K562 (cell line): Measurements from ENCODE around the gene USP48. TPM values are rescaled to one million over a fixed set of nuclear protein-coding genes. Genes with fewer than 3 reads are reported as not detected.

Experiments used
- ATAC-seq: fragments of 200-7000 bp; cut with Tn5 transposase; 3 replicates; pipeline ENCODE4 v1.9.1; 2020; ENCODE audit warnings: moderate library complexity
- BruUV-seq: library from RNA; stranded (reverse); fragments of 400-500 nt; replicated peaks from 2 replicates; lab custom pipeline; 2021; lab: Mats Ljungman, UMichigan
- CTCF ChIA-PET: fragments of 300-600 bp; formaldehyde crosslinking; extraction: SDS; loops from one replicate; lab custom pipeline; 2021; ENCODE audit warnings: low intra/inter-chr PET ratio; lab: Yijun Ruan, JAX
- POLR2A ChIA-PET: fragments of 300-600, 350-650 bp; sonication (Branson Sonifier 250); formaldehyde crosslinking; extraction: SDS; loops from one replicate; lab custom pipeline; 2021; ENCODE audit warnings: antibody characterized with exemption, inconsistent platforms; lab: Yijun Ruan, JAX
- DNase-seq, 4 experiments: peaks; one replicate each; pipeline versions ENCODE4 v3.0.0 to v3.0.0-alpha.2; 2011 to 2018; ENCODE audit warnings: low spot score in 3 of 4, mixed read lengths in 3 of 4; ENCODE audit errors: extremely low read depth in 1 of 4
- FAIRE-seq: peaks from 2 replicates; lab custom pipeline; 2011; peaks lifted over from hg19 to GRCh38; lab: Jason Lieb, UNC
- H2AFZ ChIP-seq: 2 replicates; pipeline ENCODE4 v1.6.0; 2011; ENCODE audit warnings: low read depth, low read length, control low read depth, inconsistent platforms
- H3K27ac ChIP-seq: fragments of 200-600 bp; 3 replicates; pipeline ENCODE4 v1.8.0; 2011; ENCODE audit warnings: low read depth, mild to moderate bottlenecking, control low read depth, inconsistent platforms, low read length, moderate library complexity, mixed read lengths; ENCODE audit errors: extremely low read depth
- H3K27me3 ChIP-seq, 2 experiments: fragments of 300-600 bp in 1 of 2; 2 replicates in 1 of 2; 3 replicates in 1 of 2; pipeline versions ENCODE4 v1.6.0 to v1.8.0; 2011; ENCODE audit warnings: inconsistent platforms in 2 of 2, low read length in 2 of 2, mild to moderate bottlenecking in 1 of 2, mixed read lengths in 1 of 2, moderate library complexity in 1 of 2; ENCODE audit not compliant: control insufficient read depth in 2 of 2, insufficient read depth in 2 of 2
- H3K36me3 ChIP-seq: fragments of 300-600 bp; 3 replicates; pipeline ENCODE4 v1.8.0; 2011; ENCODE audit warnings: mild to moderate bottlenecking, low read length, inconsistent platforms; ENCODE audit not compliant: control insufficient read depth, insufficient read depth
- H3K4me1 ChIP-seq, 2 experiments: fragments of 200-600 bp in 1 of 2; replicated peaks in 1 of 2; 2 replicates in 1 of 2; 3 replicates in 1 of 2; pipeline versions ENCODE4 v1.5.1 to v1.8.0; 2011; ENCODE audit warnings: inconsistent platforms in 2 of 2, low read length in 2 of 2, mild to moderate bottlenecking in 1 of 2, mixed read lengths in 1 of 2, moderate library complexity in 1 of 2; ENCODE audit not compliant: control insufficient read depth in 2 of 2, insufficient read depth in 2 of 2
- H3K4me2 ChIP-seq: 2 replicates; pipeline ENCODE4 v1.6.1; 2011; ENCODE audit warnings: low read length, control low read depth, inconsistent platforms, mixed read lengths; ENCODE audit not compliant: insufficient read depth
- H3K4me3 ChIP-seq: fragments of 200-600 bp; sonication (generic), shearing (Covaris generic); 2 replicates; pipeline ENCODE4 v1.5.1; 2016; ENCODE audit warnings: control low read depth, inconsistent platforms
- H3K79me2 ChIP-seq: fragments of 200-600 bp; 3 replicates; pipeline ENCODE4 v1.8.0; 2011; ENCODE audit warnings: low read length, inconsistent platforms; ENCODE audit not compliant: control insufficient read depth, insufficient read depth
- H3K9ac ChIP-seq, 2 experiments: 2 replicates each; pipeline versions ENCODE4 v1.6.0 to v1.6.1; 2011; ENCODE audit warnings: low read depth in 2 of 2, low read length in 2 of 2, control low read depth in 1 of 2, inconsistent platforms in 1 of 2, mild to moderate bottlenecking in 1 of 2, mixed read lengths in 1 of 2; ENCODE audit not compliant: insufficient read depth in 1 of 2
- H3K9me1 ChIP-seq: one replicate; pipeline ENCODE4 v1.6.0; 2011; ENCODE audit warnings: inconsistent platforms, mild to moderate bottlenecking, low read length, moderate library complexity; ENCODE audit not compliant: control insufficient read depth, insufficient read depth
- H3K9me3 ChIP-seq: replicated peaks from 2 replicates; pipeline ENCODE4 v1.5.1; 2011; ENCODE audit warnings: low read depth, low read length, inconsistent platforms; ENCODE audit not compliant: control insufficient read depth, insufficient read depth
- H4K20me1 ChIP-seq: replicated peaks from 2 replicates; pipeline ENCODE4 v1.6.1; 2011; ENCODE audit warnings: low read length, inconsistent platforms, mixed read lengths; ENCODE audit not compliant: control insufficient read depth, insufficient read depth
- ATF1 ChIP-seq, 2 experiments: fragments of 450-650 bp in 1 of 2; IDR thresholded peaks; 2 replicates each; pipeline ENCODE4 v1.6.1; 2016; ENCODE audit warnings: missing compliant biosample characterization in 1 of 2, missing genetic modification characterization in 1 of 2
- BCOR ChIP-seq: fragments of 450-650 bp; IDR thresholded peaks from 2 replicates; pipeline ENCODE4 v1.6.1; 2016
- KDM1A ChIP-seq, 2 experiments: fragments of 450-650 bp; IDR thresholded peaks; 2 replicates each; pipeline ENCODE4 v1.6.1; 2016; ENCODE audit warnings: mild to moderate bottlenecking in 2 of 2
- MCM5 ChIP-seq: fragments of 450-650 bp; IDR thresholded peaks from 2 replicates; pipeline ENCODE4 v1.6.1; 2016; ENCODE audit warnings: low read depth
- RBM25 ChIP-seq: fragments of 200-400 bp; formaldehyde crosslinking; IDR thresholded peaks from 2 replicates; pipeline ENCODE4 v1.6.1; 2018; ENCODE audit warnings: low read length, low read depth, moderate library complexity; ENCODE audit not compliant: severe bottlenecking
- RCOR1 ChIP-seq, 2 experiments: IDR thresholded peaks; 2 replicates each; pipeline ENCODE4 v1.6.1; 2012; ENCODE audit warnings: low read depth in 2 of 2, low read length in 2 of 2, borderline replicate concordance in 1 of 2, improper control_type of control experiment in 1 of 2
- ZBTB33 ChIP-seq: sonication (generic); formaldehyde crosslinking; IDR thresholded peaks from 2 replicates; pipeline ENCODE4 v1.8.1; 2023; ENCODE audit warnings: mild to moderate bottlenecking, missing genetic modification reagents
- ZBTB7A ChIP-seq: IDR thresholded peaks from 2 replicates; pipeline ENCODE4 v1.6.1; 2011; ENCODE audit warnings: low read depth, mild to moderate bottlenecking, low read length, moderate library complexity, borderline replicate concordance; ENCODE audit not compliant: control insufficient read depth
- ZNF830 ChIP-seq: fragments of 250-450 bp; sonication (Bioruptor Pico); IDR thresholded peaks from 2 replicates; pipeline ENCODE4 v1.5.0; 2021; ENCODE audit warnings: mild to moderate bottlenecking
- WGBS: fragments of 100-300 bp; shearing (Covaris generic); methylation state at CpG from one replicate; pipeline ENCODE4 v1.1.6; 2016; ENCODE audit warnings: low coverage, mixed read lengths; ENCODE audit not compliant: insufficient coverage; ENCODE audit errors: missing lambda C conversion rate; 5-methylcytosine and 5-hydroxymethylcytosine counted together
- in situ Hi-C: fragments of 300-500 bp; cut with MboI; formaldehyde crosslinking; loops from 4 replicates; pipeline ENCODE4 v1.15.0; 2018; ENCODE audit warnings: inconsistent platforms, mixed read lengths
- intact Hi-C: fragments of 100-400 bp; cut with micrococcal nuclease; formaldehyde crosslinking; loops from 2 replicates; pipeline ENCODE4 v1.14.2; 2022
- polyA plus RNA-seq, 8 experiments: library from polyadenylated mRNA; depleted of rRNA in 4 of 8; stranded (reverse) in 5 of 8; unstranded in 3 of 8; fragments of >200 nt; fragmentation: Nextera tagmentation in 2 of 8; fragmentation: Illumina TruSeq in 1 of 8; extraction: Ambion mirVana in 2 of 8; extraction: Trizol in 1 of 8; gene quantifications; 2 replicates each; pipeline versions ENCODE4 v1.2.1 to v1.2.3, GENCODE V29; 2011 to 2014; ENCODE audit warnings: inconsistent platforms in 1 of 8, missing spikeins in 1 of 8
- total RNA-seq, 7 experiments: library from RNA; depleted of rRNA in 6 of 7; stranded (reverse); fragments of >200 nt in 6 of 7; fragmentation: Illumina TruSeq in 2 of 7; extraction: Trizol in 2 of 7; gene quantifications; 2 replicates each; pipeline versions ENCODE4 v1.2.1 to v1.2.3, GENCODE V29; 2011 to 2021; ENCODE audit warnings: low replicate concordance in 1 of 7
- TF ChIP-seq, protein P1 (sequence below), 2 experiments: IDR thresholded peaks; 2 replicates each; pipeline ENCODE4 v1.6.1; 2011; ENCODE audit warnings: borderline replicate concordance in 1 of 2, control low read depth in 1 of 2, low read depth in 1 of 2, low read length in 1 of 2, mild to moderate bottlenecking in 1 of 2, mixed read lengths in 1 of 2, moderate library complexity in 1 of 2; ENCODE audit not compliant: insufficient read depth in 1 of 2, insufficient read length in 1 of 2, poor library complexity in 1 of 2, severe bottlenecking in 1 of 2; ENCODE audit errors: extremely low read depth in 1 of 2
- TF ChIP-seq, protein P2 (sequence below): fragments of 250-450 bp; sonication (Bioruptor Pico); IDR thresholded peaks from 2 replicates; pipeline ENCODE4 v1.5.0; 2022; ENCODE audit warnings: mild to moderate bottlenecking

USP48 gene
- total and polyA plus RNA-seq, 9 of the 15 experiments (the other 6 are each of a cell fraction or from before 2014, with no cell fraction given) = 23.3 to 123 (median 106) TPM

DNA sequence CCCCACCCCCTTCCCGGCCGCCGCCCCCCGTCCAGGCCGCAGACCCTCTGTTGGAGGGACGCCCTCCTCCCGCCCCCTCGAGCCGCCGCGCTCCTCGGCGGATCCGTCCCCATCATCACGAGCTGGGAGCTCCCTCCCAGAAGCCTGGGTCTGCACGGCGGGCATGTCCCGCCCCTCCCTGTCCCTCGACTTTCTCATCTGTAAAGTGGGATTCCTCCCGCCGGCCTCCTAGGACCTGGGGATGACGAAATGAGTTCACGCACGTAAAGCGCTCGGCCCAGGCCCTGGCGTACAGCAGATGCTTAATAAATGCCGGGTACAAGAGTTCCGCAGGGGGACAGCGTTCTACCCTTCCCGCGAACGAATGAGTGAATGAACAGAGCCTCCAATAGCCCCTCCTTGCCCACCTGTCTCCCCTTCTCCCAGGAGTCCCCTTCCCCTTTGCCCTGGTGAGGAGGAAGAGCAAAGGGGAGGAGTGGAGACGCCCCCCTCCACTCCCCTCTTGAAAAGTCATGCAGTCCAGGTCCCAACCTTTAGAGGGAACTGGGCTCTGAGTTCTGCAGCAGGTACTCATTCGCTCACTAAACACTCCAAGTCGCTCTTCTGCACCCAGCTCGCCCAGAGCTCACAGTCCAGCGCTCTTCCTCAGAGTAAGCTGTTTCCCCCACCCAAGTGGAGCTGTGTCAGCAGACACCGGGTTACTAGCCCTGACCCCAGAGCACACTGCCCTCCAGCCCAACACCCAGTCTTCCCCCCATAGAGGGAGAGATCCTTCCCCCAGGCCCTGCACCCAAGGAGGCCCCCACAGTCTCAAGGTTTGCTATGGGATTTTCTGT, 130.6 kb downstream of the USP48 start:
- H3K4me3 ChIP-seq = peak overlapping the region; percentile 42; the same call in 1 of the 2 replicates
- peaks cover 40% of the 10 kb centered on the region; the same call in 1 of the 2 replicates for H4K20me1 ChIP-seq
- 0 out of 2 replicates have a peak overlapping the region, but pooled peaks have one; percentile 5 for H3K4me2 ChIP-seq
- CTCF ChIA-PET = interaction anchor here (0.6 kb wide), 1 partner anchor 420 kb away, joined by 3 read pairs; no protein-coding TSS in a partner anchor
- peaks cover 14% of the 10 kb centered on the region for H3K79me2 ChIP-seq
- H3K9ac ChIP-seq = peak overlapping the region in 1 of 2 experiments; percentile 83; a peak in 1 of 4 replicates
- in situ Hi-C loops = loop anchor here (10.0 to 25.0 kb wide), 2 partner anchors 140 to 398 kb away; partner anchors contain the start of gene ALPL
- H3K9me3 ChIP-seq = no peaks in the 10 kb centered on the region
- no peak for ATAC-seq
- no peak overlapping the region for H3K27ac ChIP-seq
- no peak for FAIRE-seq
- peaks cover 9% of the 10 kb centered on the region for H3K9me1 ChIP-seq
- H3K27me3 ChIP-seq = no peaks in the 10 kb centered on the region; a peak in 1 of 5 replicates
- 42% methylated on average over 25 of the region's 39 CpGs for WGBS
- no peak overlapping the region for H2AFZ ChIP-seq
- H3K4me1 ChIP-seq = peaks cover 29 to 59% of the 10 kb centered on the region in 2 experiments; a peak in 4 of 5 replicates
- intact Hi-C loops = no loop called here
- peaks cover 8% of the 10 kb centered on the region; the same call in 1 of the 3 replicates for H3K36me3 ChIP-seq
- BruUV-seq = no TSS peak
- no peak for DNase-seq
- POLR2A ChIA-PET = interaction anchor here (0.5 to 1.5 kb wide), 5 partner anchors 13 to 387 kb away, joined by 3 to 5 read pairs (median 4); no protein-coding TSS in a partner anchor
- TF ChIP-seq ATF1 (CRISPR knock-in tag; IDR thresholded peaks at IDR 0.05) = no peak
- TF ChIP-seq ATF1 (tag; IDR thresholded peaks at IDR 0.05) = 0 out of 2 replicates have a peak, but pooled peaks have one; percentile 12
- TF ChIP-seq MCM5 = no peak
- peak; percentile 53 to 75; a peak in 3 of 4 replicates for TF ChIP-seq KDM1A (IDR thresholded peaks at IDR 0.05)
- peak in 1 of 2 experiments; percentile 55; a peak in 2 of 4 replicates for TF ChIP-seq RCOR1 (IDR thresholded peaks at IDR 0.05; ENCODE audit: borderline replicate concordance in 1 of 2, low read depth in 2 of 2, low read length in 2 of 2)
- TF ChIP-seq BCOR = peak; percentile 71
- TF ChIP-seq, protein P1, sequence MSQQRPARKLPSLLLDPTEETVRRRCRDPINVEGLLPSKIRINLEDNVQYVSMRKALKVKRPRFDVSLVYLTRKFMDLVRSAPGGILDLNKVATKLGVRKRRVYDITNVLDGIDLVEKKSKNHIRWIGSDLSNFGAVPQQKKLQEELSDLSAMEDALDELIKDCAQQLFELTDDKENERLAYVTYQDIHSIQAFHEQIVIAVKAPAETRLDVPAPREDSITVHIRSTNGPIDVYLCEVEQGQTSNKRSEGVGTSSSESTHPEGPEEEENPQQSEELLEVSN (IDR thresholded peaks at IDR 0.05; ENCODE audit: borderline replicate concordance in 1 of 2, extremely low read depth in 1 of 2, insufficient read depth in 1 of 2, insufficient read length in 1 of 2, low read depth in 1 of 2, low read length in 1 of 2, poor library complexity in 1 of 2, severe bottlenecking in 1 of 2) = no peak
- TF ChIP-seq ZBTB7A = peak; percentile 5; the same call in 1 of the 2 replicates
- TF ChIP-seq, protein P2, sequence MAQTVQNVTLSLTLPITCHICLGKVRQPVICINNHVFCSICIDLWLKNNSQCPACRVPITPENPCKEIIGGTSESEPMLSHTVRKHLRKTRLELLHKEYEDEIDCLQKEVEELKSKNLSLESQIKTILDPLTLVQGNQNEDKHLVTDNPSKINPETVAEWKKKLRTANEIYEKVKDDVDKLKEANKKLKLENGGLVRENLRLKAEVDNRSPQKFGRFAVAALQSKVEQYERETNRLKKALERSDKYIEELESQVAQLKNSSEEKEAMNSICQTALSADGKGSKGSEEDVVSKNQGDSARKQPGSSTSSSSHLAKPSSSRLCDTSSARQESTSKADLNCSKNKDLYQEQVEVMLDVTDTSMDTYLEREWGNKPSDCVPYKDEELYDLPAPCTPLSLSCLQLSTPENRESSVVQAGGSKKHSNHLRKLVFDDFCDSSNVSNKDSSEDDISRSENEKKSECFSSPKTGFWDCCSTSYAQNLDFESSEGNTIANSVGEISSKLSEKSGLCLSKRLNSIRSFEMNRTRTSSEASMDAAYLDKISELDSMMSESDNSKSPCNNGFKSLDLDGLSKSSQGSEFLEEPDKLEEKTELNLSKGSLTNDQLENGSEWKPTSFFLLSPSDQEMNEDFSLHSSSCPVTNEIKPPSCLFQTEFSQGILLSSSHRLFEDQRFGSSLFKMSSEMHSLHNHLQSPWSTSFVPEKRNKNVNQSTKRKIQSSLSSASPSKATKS (CRISPR knock-in tag) = no peak
- TF ChIP-seq RBM25 = peak; percentile 30
- 0 out of 2 replicates have a peak, but pooled peaks have one; percentile 47 for TF ChIP-seq ZNF830
- TF ChIP-seq ZBTB33 (CRISPR knock-in tag) = peak; percentile 79; the same call in 1 of the 2 replicates
